GM15510 (cell line): ENCODE measurements around the gene CFAP141.

Experiments
- POLR2A ChIP-seq: IDR thresholded peaks from 3 replicates; pipeline ENCODE4 v1.6.1; 2011; ENCODE audit warnings: borderline replicate concordance; ENCODE audit not compliant: insufficient read length; ENCODE audit errors: extremely low read depth

Gene CFAP141

DNA sequence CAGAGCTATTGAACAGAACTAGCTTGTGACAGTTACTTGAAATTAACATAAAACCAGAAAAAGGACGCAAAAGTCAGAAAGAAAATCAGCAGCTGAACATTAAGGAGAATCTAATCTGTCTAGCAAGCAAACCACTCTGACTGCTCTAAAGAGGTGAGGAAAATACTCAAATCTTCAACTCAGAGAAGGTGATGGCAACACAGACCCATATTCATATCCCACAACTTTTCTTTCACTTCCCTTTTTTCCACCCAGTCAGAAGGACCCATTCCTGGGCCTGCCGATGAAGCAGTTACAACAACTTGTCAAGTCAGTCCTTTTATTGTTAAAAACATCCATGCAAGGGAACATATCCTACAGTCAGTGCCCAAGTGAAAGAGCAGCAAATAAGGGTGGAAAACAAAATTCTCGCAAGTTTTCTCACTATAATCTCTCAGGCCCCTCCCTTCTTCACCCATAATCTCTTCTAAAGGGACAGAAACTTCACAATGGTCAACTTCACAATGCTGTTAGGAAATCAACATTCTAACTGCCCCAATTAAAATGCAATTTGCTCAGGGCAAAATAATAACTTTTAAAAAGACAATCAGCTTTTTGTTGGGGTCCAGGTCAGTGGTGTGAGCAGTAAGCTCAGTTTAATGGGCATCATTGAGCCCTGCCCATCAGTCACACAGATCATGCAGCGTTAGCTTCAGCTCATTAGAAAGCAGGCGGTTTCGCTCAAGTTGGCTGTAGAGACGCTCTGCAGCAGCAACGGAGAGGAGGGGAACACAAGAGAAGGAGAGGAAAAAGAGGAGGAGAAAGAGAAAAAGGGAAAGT lies 47.6 kb downstream of the CFAP141 start:
- no peak for TF ChIP-seq POLR2A

DNA sequence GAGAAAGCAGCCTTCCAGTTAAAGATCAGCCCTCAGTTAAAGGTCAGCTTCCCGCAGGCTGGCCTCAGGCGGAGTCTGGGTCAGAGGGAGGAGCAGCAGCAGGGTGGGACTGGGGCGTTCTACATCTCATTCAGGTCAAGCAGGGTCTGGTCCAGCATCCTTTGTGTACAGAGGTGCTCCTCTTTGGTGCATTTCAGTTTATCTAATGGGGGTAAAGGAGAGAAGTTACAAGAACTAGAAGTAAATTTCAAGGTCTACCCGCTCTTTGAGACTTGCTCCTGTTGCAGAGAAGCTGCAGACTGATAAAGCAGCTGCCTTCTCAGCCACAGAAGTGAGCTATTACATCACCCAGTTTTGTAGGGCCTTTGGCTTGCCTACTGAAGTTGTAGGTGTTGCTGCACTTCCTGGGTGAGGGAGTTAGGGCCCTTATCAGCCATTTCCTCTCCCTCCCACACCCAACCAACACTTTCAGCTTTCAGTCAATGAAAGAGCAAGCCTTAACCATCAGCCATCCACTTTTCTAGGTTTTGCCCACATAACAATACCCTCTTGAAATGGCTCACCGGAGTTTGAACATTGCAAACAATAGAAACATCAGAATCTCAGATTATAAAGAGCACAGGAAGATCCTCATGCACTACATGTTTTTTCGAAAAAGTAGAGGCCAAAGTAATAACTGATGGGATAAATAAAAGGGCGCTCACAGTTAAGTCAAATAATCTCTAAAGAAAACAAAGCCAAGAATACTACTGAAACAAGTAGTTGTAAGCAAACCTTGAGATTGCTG lies 48.4 kb downstream of the CFAP141 start:
- TF ChIP-seq POLR2A, result no peak

DNA sequence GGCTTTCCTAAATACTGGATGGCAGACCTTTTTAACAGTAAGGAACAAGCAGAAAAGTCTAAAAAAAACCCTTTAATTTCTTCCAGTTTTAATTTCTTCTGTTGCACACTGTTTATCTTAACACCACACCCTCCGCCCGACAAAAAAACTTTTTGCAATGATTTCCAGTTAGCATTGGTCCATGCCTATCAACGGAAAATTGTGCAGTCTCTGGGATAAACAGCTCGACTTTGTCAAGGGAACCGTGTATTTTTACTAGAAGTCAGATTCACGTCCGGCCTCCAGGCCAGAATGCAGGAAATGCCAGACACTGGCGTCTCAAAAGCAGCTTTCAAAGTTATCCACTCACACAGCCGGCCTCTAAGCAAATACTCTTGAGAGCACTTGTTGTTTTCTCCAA lies 50.9 kb downstream of the CFAP141 start:
- no peak for TF ChIP-seq POLR2A

DNA sequence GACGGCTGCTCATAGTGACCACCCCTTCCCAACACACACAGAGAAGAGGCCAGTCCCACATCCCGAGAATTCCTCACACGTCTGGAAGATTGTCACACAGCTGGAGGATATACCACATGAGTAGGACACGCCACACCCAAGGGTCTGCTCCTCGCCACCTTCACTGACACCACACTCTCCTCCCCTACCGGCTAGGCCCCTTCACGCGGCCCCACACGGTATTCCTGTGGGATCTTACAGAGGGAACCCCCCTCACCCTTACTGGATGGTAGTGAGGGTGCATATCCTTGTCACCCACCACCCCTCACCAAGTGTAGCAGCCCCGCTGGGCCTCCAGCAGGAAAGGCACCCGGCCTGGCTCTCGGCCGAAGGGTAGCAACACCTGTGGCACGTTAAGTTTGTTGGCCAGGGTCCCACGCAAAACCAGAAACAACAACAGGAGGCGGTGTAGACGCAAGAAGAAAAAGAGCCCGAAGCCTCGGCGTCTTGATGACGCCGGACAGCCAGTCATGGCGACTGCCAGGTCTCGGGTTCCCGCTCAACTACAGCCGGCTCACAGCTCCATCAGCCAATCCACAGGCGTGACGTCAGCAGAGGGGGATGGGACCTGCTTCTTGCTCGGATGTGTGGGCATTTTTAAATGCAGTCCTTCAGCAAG lies 51.5 kb downstream of the CFAP141 start, which contains the start of gene NUP210L:
TSS of gene NUP210L (minus strand) at position 540 of the 658 bp plus-strand sequence.
- no peak for TF ChIP-seq POLR2A

DNA sequence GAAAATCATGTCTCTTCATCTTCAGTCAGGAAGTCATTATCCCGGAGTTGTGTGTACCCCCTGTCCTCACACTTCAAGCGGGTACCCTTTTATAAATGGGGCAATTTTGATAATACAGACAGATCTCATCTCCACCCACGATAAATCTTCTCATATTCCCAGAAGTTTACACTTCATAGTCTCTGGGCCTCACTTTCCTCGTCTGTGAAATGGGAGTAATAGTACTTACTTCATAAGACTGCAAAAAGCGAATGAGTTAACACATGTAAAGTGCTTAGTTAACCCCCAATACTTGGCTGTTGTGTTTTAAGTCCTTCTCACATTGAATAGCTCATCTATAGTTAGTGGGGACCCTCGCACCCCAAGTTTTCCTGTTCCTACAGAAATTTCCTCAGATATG lies 52.1 kb downstream of the CFAP141 start:
- TF ChIP-seq POLR2A, result no peak

DNA sequence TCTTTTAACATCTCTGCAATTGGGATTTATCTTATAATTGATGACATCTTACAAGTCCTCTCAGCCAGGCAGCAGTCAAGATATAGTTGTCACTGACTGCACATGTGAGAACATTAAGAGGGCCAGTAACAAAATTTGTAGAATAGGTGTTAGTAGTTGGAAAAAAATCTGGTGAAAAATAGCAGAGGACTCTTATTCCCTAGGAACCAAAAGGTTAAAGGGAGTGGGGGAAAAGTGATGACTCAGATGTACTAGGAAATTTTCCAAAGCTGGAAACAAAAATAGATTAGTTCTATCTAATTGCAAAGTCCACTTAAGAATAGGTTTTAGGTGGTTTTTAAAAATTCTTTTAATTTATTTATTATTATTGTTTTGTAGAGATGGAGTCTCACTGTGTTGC lies 54.8 kb downstream of the CFAP141 start:
- no peak for TF ChIP-seq POLR2A
